ENCODE measurements around the gene KCNE2.
"Not testable (repeated sequence)": the region's sequence is repeated elsewhere in the genome, so short reads cannot be mapped to it uniquely, and the experiment has no call there.

Gene KCNE2

DNA sequence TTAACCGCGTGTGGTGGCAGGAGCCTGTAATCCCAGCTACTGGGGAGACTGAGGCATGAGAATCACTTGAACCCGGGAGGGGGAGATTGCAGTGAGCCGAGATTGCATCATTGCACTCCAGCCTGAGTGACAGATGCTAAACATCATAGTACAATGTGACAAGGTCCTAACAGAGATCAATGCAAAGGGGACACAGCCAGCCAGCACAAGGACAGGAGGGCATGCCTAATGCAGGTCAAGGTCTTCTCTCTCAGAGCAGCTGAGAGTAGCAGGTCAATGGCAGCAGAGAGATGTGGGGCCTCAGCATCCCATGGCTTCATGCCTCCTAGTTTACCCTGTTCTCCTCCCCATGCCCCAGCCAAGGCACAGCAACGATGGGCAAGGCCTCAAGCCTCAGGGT, 8.5 kb downstream of the KCNE2 start:
- Histone ChIP-seq H3F3A (ENCODE audit: insufficient read depth, low read length) (no peaks in the 10 kb centered on the region), H3K27ac (ENCODE audit: low read length) (no peak overlapping the region), H3K4me3 (ENCODE audit: low read length) (no peak overlapping the region), H3K79me2 (ENCODE audit: low read length) (no peaks in the 10 kb centered on the region), H3K36me3 (replicated peaks; ENCODE audit: insufficient read depth, low read length) (no peaks in the 10 kb centered on the region), H3K4me2 (ENCODE audit: low read depth, low read length) (no peak overlapping the region), H3K27me3 (replicated peaks; ENCODE audit: insufficient read depth, low read length) (no peaks in the 10 kb centered on the region), H3K9me2 (replicated peaks; ENCODE audit: insufficient read depth, low read length) (no peaks in the 10 kb centered on the region), H3K4me1 (ENCODE audit: low read length) (no peaks in the 10 kb centered on the region), H2AFZ (ENCODE audit: low read length) (no peak overlapping the region), H4K20me1 (ENCODE audit: insufficient read depth, low read length) (no peaks in the 10 kb centered on the region), H3K9me3 (replicated peaks; ENCODE audit: insufficient read depth, low read length) (no peaks in the 10 kb centered on the region), H3K9ac (ENCODE audit: low read length) (no peak overlapping the region)
- no peak for DNase-seq
- TF ChIP-seq EZH2 (optimal IDR thresholded peaks at IDR 0.05; ENCODE audit: low read depth, low read length) = no peak
- TF ChIP-seq, protein P1, sequence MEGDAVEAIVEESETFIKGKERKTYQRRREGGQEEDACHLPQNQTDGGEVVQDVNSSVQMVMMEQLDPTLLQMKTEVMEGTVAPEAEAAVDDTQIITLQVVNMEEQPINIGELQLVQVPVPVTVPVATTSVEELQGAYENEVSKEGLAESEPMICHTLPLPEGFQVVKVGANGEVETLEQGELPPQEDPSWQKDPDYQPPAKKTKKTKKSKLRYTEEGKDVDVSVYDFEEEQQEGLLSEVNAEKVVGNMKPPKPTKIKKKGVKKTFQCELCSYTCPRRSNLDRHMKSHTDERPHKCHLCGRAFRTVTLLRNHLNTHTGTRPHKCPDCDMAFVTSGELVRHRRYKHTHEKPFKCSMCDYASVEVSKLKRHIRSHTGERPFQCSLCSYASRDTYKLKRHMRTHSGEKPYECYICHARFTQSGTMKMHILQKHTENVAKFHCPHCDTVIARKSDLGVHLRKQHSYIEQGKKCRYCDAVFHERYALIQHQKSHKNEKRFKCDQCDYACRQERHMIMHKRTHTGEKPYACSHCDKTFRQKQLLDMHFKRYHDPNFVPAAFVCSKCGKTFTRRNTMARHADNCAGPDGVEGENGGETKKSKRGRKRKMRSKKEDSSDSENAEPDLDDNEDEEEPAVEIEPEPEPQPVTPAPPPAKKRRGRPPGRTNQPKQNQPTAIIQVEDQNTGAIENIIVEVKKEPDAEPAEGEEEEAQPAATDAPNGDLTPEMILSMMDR (IDR thresholded peaks at IDR 0.05; ENCODE audit: low read length) = no peak
- TF ChIP-seq EZH2phosphoT487 (IDR thresholded peaks at IDR 0.05; ENCODE audit: low read length) = no peak

DNA sequence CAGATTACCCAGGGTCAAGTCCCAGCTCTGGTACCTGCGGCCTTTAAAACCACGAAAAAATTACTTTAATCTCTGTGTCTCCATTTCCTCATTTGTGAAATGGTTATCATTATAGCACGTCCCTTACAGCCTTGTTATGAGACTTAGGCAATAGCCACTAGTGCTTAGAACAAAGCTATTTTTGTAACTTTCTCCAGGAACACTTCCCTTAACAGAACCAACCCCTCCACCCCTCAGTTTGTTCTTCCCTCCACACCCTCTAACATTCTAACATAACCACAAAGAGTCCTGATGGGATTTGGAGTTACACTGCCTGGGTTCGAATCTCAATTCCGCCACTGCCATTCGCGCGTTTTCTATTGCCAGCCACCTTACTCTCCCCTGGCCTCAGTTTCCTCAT, 10.7 kb downstream of the KCNE2 start:
- H3K4me3 ChIP-seq (ENCODE audit: low read length); H3K27me3 ChIP-seq (replicated peaks; ENCODE audit: insufficient read depth, low read length); H4K20me1 ChIP-seq (ENCODE audit: insufficient read depth, low read length); H3K4me1 ChIP-seq (ENCODE audit: low read length); H3F3A ChIP-seq (ENCODE audit: insufficient read depth, low read length); H3K79me2 ChIP-seq (ENCODE audit: low read length); H3K27ac ChIP-seq (ENCODE audit: low read length); H3K4me2 ChIP-seq (ENCODE audit: low read depth, low read length); DNase-seq; H3K9ac ChIP-seq (ENCODE audit: low read length); H3K9me3 ChIP-seq (replicated peaks; ENCODE audit: insufficient read depth, low read length); H2AFZ ChIP-seq (ENCODE audit: low read length); H3K9me2 ChIP-seq (replicated peaks; ENCODE audit: insufficient read depth, low read length); H3K36me3 ChIP-seq (replicated peaks; ENCODE audit: insufficient read depth, low read length): not testable (repeated sequence)

DNA sequence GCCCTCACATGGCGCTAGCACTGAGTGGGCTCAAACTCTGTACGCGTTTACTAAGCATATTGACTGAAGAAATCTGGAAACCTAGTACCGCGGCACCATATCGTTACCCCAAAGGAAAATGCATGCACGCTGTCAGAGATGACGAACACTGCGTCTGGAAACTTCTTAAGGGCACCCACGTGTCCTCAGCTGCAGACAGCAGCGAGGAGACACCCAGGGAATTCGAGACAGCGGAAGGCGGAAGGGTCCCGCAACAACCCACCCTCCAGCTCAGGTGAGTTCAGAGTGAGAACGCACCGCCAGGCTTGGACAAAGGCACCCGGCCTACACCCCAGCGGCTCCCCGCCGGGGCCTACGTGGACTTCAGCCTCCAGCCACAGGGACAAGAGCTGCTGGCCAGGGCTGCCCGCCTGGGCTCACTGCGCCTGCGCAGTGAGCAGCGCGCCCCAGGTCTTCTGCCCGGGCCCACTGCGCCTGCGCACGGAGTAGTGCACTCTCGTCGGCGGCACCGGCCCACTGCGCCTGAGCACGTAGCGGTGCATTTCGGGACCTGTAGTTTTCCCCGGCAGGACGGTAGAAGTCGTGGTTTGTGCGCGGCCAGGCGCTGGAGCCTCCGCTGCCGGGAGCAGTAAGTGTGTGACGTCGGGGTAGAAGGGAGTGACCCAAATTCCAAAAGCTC, 11.3 kb downstream of the KCNE2 start, which contains the start of gene SMIM11:
TSS of gene SMIM11 (plus strand) at position 568 of the 679 bp plus-strand sequence. CDS start 3,998 bp downstream, outside the sequence.
- not testable (repeated sequence) for H3K9me3 ChIP-seq (replicated peaks; ENCODE audit: insufficient read depth, low read length); H3K4me2 ChIP-seq (ENCODE audit: low read depth, low read length); DNase-seq; H3K9ac ChIP-seq (ENCODE audit: low read length); H3K4me3 ChIP-seq (ENCODE audit: low read length); H3K27me3 ChIP-seq (replicated peaks; ENCODE audit: insufficient read depth, low read length); H3K36me3 ChIP-seq (replicated peaks; ENCODE audit: insufficient read depth, low read length); H4K20me1 ChIP-seq (ENCODE audit: insufficient read depth, low read length); H2AFZ ChIP-seq (ENCODE audit: low read length); H3F3A ChIP-seq (ENCODE audit: insufficient read depth, low read length); H3K4me1 ChIP-seq (ENCODE audit: low read length); H3K9me2 ChIP-seq (replicated peaks; ENCODE audit: insufficient read depth, low read length); H3K27ac ChIP-seq (ENCODE audit: low read length); H3K79me2 ChIP-seq (ENCODE audit: low read length)

DNA sequence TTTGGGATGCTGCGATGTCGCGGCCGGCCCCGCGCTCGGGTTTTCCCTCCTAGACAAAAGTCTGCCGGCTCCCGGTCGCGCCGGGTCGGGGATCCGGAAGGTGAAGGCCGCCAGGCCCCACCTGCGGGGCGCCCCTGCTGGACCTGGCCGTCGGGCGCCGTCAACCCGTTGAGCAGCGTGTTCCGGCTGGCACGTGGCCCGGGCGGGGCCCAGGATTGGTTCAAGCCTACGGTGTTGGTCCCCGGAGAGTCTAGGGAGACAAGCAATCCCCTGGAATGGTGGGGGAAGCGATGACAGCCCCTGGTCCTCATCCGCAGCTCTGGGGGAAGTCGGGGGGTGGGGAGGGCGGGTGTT, 11.8 kb downstream of the KCNE2 start:
- H3F3A ChIP-seq (ENCODE audit: insufficient read depth, low read length); H3K4me2 ChIP-seq (ENCODE audit: low read depth, low read length); H3K9me3 ChIP-seq (replicated peaks; ENCODE audit: insufficient read depth, low read length): not testable (repeated sequence)

DNA sequence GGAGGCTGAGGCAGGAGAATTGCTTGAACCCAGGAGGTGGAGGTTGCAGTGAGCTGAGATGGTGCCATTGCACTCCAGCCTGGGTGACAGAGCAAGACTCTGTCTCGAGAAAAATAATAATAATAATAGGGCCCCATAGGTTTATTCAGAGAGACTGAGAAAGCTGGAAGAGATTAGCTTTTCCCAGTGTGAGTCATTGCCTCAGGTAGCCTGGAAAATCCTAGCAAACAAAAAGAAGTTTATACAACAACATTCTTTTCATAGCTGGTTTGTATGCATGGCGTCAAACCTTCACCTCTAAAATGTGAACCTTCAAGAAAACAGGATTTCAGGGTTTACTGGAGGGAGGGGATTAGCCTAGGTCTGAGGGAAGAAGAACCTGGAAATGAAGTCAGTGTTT, 19.3 kb downstream of the KCNE2 start:
- not testable (repeated sequence) for H3K9me3 ChIP-seq (replicated peaks; ENCODE audit: insufficient read depth, low read length); H3K4me3 ChIP-seq (ENCODE audit: low read length); H3K9ac ChIP-seq (ENCODE audit: low read length); DNase-seq; H3K36me3 ChIP-seq (replicated peaks; ENCODE audit: insufficient read depth, low read length); H3K27me3 ChIP-seq (replicated peaks; ENCODE audit: insufficient read depth, low read length); H3K79me2 ChIP-seq (ENCODE audit: low read length); H4K20me1 ChIP-seq (ENCODE audit: insufficient read depth, low read length); H3K4me2 ChIP-seq (ENCODE audit: low read depth, low read length); H3K4me1 ChIP-seq (ENCODE audit: low read length); H2AFZ ChIP-seq (ENCODE audit: low read length); H3F3A ChIP-seq (ENCODE audit: insufficient read depth, low read length); H3K9me2 ChIP-seq (replicated peaks; ENCODE audit: insufficient read depth, low read length); H3K27ac ChIP-seq (ENCODE audit: low read length)

More for the DNA sequence above, 11.8 kb downstream of the KCNE2 start:
- not testable (repeated sequence) for H3K27ac ChIP-seq (ENCODE audit: low read length); H3K36me3 ChIP-seq (replicated peaks; ENCODE audit: insufficient read depth, low read length); H4K20me1 ChIP-seq (ENCODE audit: insufficient read depth, low read length); H3K79me2 ChIP-seq (ENCODE audit: low read length); DNase-seq; H3K9me2 ChIP-seq (replicated peaks; ENCODE audit: insufficient read depth, low read length); H2AFZ ChIP-seq (ENCODE audit: low read length); H3K4me1 ChIP-seq (ENCODE audit: low read length); H3K9ac ChIP-seq (ENCODE audit: low read length); H3K27me3 ChIP-seq (replicated peaks; ENCODE audit: insufficient read depth, low read length); H3K4me3 ChIP-seq (ENCODE audit: low read length)

DNA sequence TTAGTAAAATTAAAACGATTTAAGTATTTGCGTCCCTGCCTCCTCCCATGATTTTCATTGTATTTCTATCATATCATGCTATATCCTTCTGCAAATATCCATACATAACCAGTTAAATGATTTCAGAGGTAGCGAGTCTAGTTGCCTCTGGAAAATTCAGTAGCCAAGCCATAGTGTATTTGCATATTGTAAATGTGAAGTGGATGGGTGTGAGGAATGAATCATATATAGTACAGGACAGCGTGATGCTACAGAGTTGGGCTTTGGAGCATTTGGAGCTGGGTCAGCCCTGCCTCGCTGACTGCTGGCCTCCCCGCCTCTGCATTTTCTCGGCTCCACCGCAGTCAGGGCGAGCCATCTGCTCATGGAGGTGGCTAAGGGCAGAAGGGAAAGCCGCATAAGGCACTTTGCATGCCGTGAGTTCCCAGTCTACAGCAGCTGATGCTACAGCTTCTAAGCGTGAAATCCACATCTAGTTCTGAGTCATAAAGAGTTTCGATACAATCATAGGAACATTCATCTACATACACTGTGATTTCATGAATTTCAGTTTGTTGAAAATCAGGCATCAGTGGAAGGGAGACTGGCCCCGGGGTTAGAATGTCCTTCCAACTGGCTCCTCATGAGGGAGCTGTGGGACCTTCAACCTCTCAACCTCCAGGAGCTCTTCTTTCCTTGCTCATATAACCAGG, 20.1 kb downstream of the KCNE2 start:
- H4K20me1 ChIP-seq (ENCODE audit: insufficient read depth, low read length); H3K4me3 ChIP-seq (ENCODE audit: low read length); H3K27ac ChIP-seq (ENCODE audit: low read length); H3K79me2 ChIP-seq (ENCODE audit: low read length); H3K27me3 ChIP-seq (replicated peaks; ENCODE audit: insufficient read depth, low read length); H3K4me2 ChIP-seq (ENCODE audit: low read depth, low read length); H3K9me3 ChIP-seq (replicated peaks; ENCODE audit: insufficient read depth, low read length); H3F3A ChIP-seq (ENCODE audit: insufficient read depth, low read length); H3K9me2 ChIP-seq (replicated peaks; ENCODE audit: insufficient read depth, low read length); H3K9ac ChIP-seq (ENCODE audit: low read length); H3K4me1 ChIP-seq (ENCODE audit: low read length); H3K36me3 ChIP-seq (replicated peaks; ENCODE audit: insufficient read depth, low read length); H2AFZ ChIP-seq (ENCODE audit: low read length); DNase-seq: not testable (repeated sequence)

DNA sequence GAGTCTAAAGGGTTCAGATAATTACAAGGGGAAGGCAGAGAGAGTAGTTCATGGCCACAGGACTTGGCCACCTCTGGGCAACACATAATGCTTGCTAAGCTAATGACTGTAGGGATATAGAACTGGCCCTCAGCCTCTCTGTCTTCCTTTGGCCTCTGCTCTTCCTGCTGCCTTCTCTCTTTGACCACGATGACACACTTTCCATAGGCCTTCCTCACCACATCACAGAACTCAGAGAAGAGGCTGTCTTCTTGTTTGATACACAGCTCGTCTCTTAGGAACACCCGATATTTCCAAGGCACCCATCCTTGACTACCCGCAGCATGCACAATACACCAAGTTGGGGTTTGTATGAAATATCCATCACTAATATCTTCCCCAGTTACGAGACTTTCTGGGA, 36.7 kb downstream of the KCNE2 start:
- H3K27me3 ChIP-seq (replicated peaks; ENCODE audit: insufficient read depth, low read length); H3K4me3 ChIP-seq (ENCODE audit: low read length); H3K9ac ChIP-seq (ENCODE audit: low read length); H3K9me2 ChIP-seq (replicated peaks; ENCODE audit: insufficient read depth, low read length); H3K4me2 ChIP-seq (ENCODE audit: low read depth, low read length); H3K36me3 ChIP-seq (replicated peaks; ENCODE audit: insufficient read depth, low read length); H3K4me1 ChIP-seq (ENCODE audit: low read length); H2AFZ ChIP-seq (ENCODE audit: low read length); H3K27ac ChIP-seq (ENCODE audit: low read length); DNase-seq; H3K9me3 ChIP-seq (replicated peaks; ENCODE audit: insufficient read depth, low read length); H3F3A ChIP-seq (ENCODE audit: insufficient read depth, low read length); H3K79me2 ChIP-seq (ENCODE audit: low read length); H4K20me1 ChIP-seq (ENCODE audit: insufficient read depth, low read length): not testable (repeated sequence)

Measured in MM.1S (cell line).